Measurements from ENCODE around the gene NAA80.

- TF ChIP-seq CTCF (IDR thresholded peaks at IDR 0.05; ENCODE audit: low read depth, low read length) = no peak
- TF ChIP-seq EZH2phosphoT487 (IDR thresholded peaks at IDR 0.05; ENCODE audit: low read depth) = no peak
These were observed 19.8 kb downstream of the NAA80 start for GRCh38 chr3:50279255-50280016.

All from OCI-LY3 (cell line).